ENCODE results near the gene SULF2.

- TF ChIP-seq CTCF (IDR thresholded peaks at IDR 0.05) (no peak), POLR2A (IDR thresholded peaks at IDR 0.05) (no peak)
Measured at GRCh38 chr20:47782920-47783552, 2.2 kb downstream of the SULF2 start.
